ENCODE data around the gene FBXL7.

Gene FBXL7

GRCh38 chr5:15566789-15567188, 66.8 kb downstream of the FBXL7 start:
- TF ChIP-seq CTCF (conservative IDR thresholded peaks at IDR 0.05), result no peak
- H3K27ac ChIP-seq, result no peak overlapping the region

GRCh38 chr5:15570491-15570890, 70.5 kb downstream of the FBXL7 start:
- TF ChIP-seq CTCF (conservative IDR thresholded peaks at IDR 0.05), result no peak
- no peak overlapping the region for H3K27ac ChIP-seq

- TF ChIP-seq CTCF (conservative IDR thresholded peaks at IDR 0.05), result no peak
- no peak overlapping the region for H3K27ac ChIP-seq
These were observed 71.1 kb downstream of the FBXL7 start for GRCh38 chr5:15571081-15571480.

- no peak overlapping the region for H3K27ac ChIP-seq
- TF ChIP-seq CTCF (conservative IDR thresholded peaks at IDR 0.05), result no peak
These were observed 71.6 kb downstream of the FBXL7 start for GRCh38 chr5:15571618-15572017.

- no peak for TF ChIP-seq CTCF (conservative IDR thresholded peaks at IDR 0.05)
- no peak overlapping the region for H3K27ac ChIP-seq
These were observed 73.6 kb downstream of the FBXL7 start for GRCh38 chr5:15573590-15573989.

GRCh38 chr5:15574128-15574527, 74.1 kb downstream of the FBXL7 start:
- TF ChIP-seq CTCF (conservative IDR thresholded peaks at IDR 0.05), result no peak
- H3K27ac ChIP-seq, result no peak overlapping the region

GRCh38 chr5:15574806-15575325, 74.9 kb downstream of the FBXL7 start:
- TF ChIP-seq CTCF (conservative IDR thresholded peaks at IDR 0.05), result no peak
- H3K27ac ChIP-seq, result no peak overlapping the region
